Left ventricle myocardium superior (tissue), 1 donor: ENCODE results near the gene P2RY6. TPM values are rescaled to one million over a fixed set of nuclear protein-coding genes. Genes with fewer than 3 reads are reported as not detected.

Source experiments
- ATAC-seq: fragments of 200-7000 bp; cut with Tn5 transposase; one replicate; pipeline ENCODE4 v1.9.1; 2020; ENCODE audit warnings: mild to moderate bottlenecking, moderate library complexity
- DNase-seq: peaks from one replicate; pipeline ENCODE4 v3.0.0-alpha.2; 2020
- intact Hi-C: fragments of 100-400 bp; cut with micrococcal nuclease; formaldehyde crosslinking; loops from one replicate; pipeline ENCODE4 v1.11.0; 2022
- total RNA-seq: library from RNA; stranded (reverse); fragmentation: NEBNext Ultra II Directional; extraction: Animal tissue kit (Norgen Biotek cat#: 25700); gene quantifications from one replicate; pipeline ENCODE4 v1.2.1, GENCODE V29; 2021
- donor health status: DM: no; HTN: yes; CAD: no; lungs with severe emphysema.

P2RY6 gene
- total RNA-seq, 1 donor from 2014 or later: 1.5 TPM

- ATAC-seq (peak; percentile 67), DNase-seq (no peak)
- intact Hi-C loops: no loop called here
These were observed 14.6 kb upstream of the P2RY6 start for GRCh38 chr11:73257342-73258103.

GRCh38 chr11:73258104-73259035, 13.8 kb upstream of the P2RY6 start:
- intact Hi-C loops: no loop called here
- no peak for DNase-seq
- ATAC-seq: no peak

GRCh38 chr11:73259406-73260126, 12.6 kb upstream of the P2RY6 start:
- intact Hi-C loops: no loop called here
- ATAC-seq: no peak

GRCh38 chr11:73260127-73260457, 12.0 kb upstream of the P2RY6 start:
- ATAC-seq (no peak), DNase-seq (no peak)
- intact Hi-C loops: no loop called here

More at GRCh38 chr11:73259406-73260126, 12.6 kb upstream of the P2RY6 start:
- no peak for DNase-seq

GRCh38 chr11:73262851-73263495, 9.2 kb upstream of the P2RY6 start:
- intact Hi-C loops: no loop called here
- ATAC-seq: no peak
- DNase-seq: no peak

- DNase-seq: no peak
- no peak for ATAC-seq
- intact Hi-C loops: no loop called here
These were observed 8.5 kb upstream of the P2RY6 start for GRCh38 chr11:73263640-73264039.

GRCh38 chr11:73265278-73265810, 6.8 kb upstream of the P2RY6 start:
- no peak for DNase-seq
- peak; percentile 24 for ATAC-seq
- intact Hi-C loops: no loop called here

GRCh38 chr11:73265853-73266645, 6.1 kb upstream of the P2RY6 start:
- DNase-seq (no peak), ATAC-seq (peak; percentile 69)
- intact Hi-C loops: no loop called here

GRCh38 chr11:73266646-73267020, 5.5 kb upstream of the P2RY6 start:
- intact Hi-C loops: no loop called here
- ATAC-seq: peak; percentile 17
- DNase-seq: no peak

- ATAC-seq (no peak), DNase-seq (no peak)
- intact Hi-C loops: no loop called here
These were observed 4.9 kb upstream of the P2RY6 start for GRCh38 chr11:73267122-73267846.

- DNase-seq (no peak), ATAC-seq (no peak)
- intact Hi-C loops: no loop called here
These were observed 4.1 kb upstream of the P2RY6 start for GRCh38 chr11:73267906-73268540.

GRCh38 chr11:73268671-73269271, 3.4 kb upstream of the P2RY6 start:
- intact Hi-C loops: no loop called here
- no peak for ATAC-seq
- no peak for DNase-seq

- intact Hi-C loops: no loop called here
- ATAC-seq (no peak), DNase-seq (no peak)
These were observed 2.6 kb upstream of the P2RY6 start for GRCh38 chr11:73269459-73270015.

- ATAC-seq (no peak), DNase-seq (no peak)
- intact Hi-C loops: no loop called here
These were observed 1.9 kb upstream of the P2RY6 start for GRCh38 chr11:73270016-73270854.

- no peak for DNase-seq
- intact Hi-C loops: no loop called here
- no peak for ATAC-seq
These were observed 1.2 kb upstream of the P2RY6 start for GRCh38 chr11:73270855-73271477.
